Measurements from ENCODE around the gene ACP5.
"Not testable (repeated sequence)": the region's sequence is repeated elsewhere in the genome, so short reads cannot be mapped to it uniquely, and the experiment has no call there.

The ACP5 gene

GRCh38 chr19:11574689-11575088 lies 2.8 kb downstream of the ACP5 start:
- no peak for ATAC-seq
- no peak for TF ChIP-seq GLIS3 (CRISPR knock-in tag; IDR thresholded peaks at IDR 0.05)
- TF ChIP-seq ZNF8 (CRISPR knock-in tag; IDR thresholded peaks at IDR 0.05): no peak
- no peak for TF ChIP-seq TCF4 (CRISPR knock-in tag; IDR thresholded peaks at IDR 0.05; ENCODE audit: borderline replicate concordance)
- no peak for TF ChIP-seq ZNF70 (CRISPR knock-in tag; IDR thresholded peaks at IDR 0.05)
- TF ChIP-seq ZFP3 (CRISPR knock-in tag; IDR thresholded peaks at IDR 0.05): no peak
- no peak for TF ChIP-seq TOX (CRISPR knock-in tag; IDR thresholded peaks at IDR 0.05; ENCODE audit: borderline replicate concordance)
- TF ChIP-seq POU6F1 (CRISPR knock-in tag; IDR thresholded peaks at IDR 0.05; ENCODE audit: borderline replicate concordance, low read depth): no peak
- no peak for TF ChIP-seq TSHZ2 (CRISPR knock-in tag; IDR thresholded peaks at IDR 0.05)
- no peak for TF ChIP-seq ZC3H10 (CRISPR knock-in tag; IDR thresholded peaks at IDR 0.05)
- TF ChIP-seq CSDC2 (CRISPR knock-in tag; IDR thresholded peaks at IDR 0.05): no peak
- TF ChIP-seq ARNTL (CRISPR knock-in tag; IDR thresholded peaks at IDR 0.05; ENCODE audit: borderline replicate concordance, low read depth): no peak
- TF ChIP-seq PPARA (CRISPR knock-in tag; IDR thresholded peaks at IDR 0.05; ENCODE audit: borderline replicate concordance): no peak

- ATAC-seq: not testable (repeated sequence)
Observed at GRCh38 chr19:11573763-11574162, 3.7 kb downstream of the ACP5 start.

GRCh38 chr19:11573354-11573753 lies 4.1 kb downstream of the ACP5 start:
- ATAC-seq: not testable (repeated sequence)

DNA sequence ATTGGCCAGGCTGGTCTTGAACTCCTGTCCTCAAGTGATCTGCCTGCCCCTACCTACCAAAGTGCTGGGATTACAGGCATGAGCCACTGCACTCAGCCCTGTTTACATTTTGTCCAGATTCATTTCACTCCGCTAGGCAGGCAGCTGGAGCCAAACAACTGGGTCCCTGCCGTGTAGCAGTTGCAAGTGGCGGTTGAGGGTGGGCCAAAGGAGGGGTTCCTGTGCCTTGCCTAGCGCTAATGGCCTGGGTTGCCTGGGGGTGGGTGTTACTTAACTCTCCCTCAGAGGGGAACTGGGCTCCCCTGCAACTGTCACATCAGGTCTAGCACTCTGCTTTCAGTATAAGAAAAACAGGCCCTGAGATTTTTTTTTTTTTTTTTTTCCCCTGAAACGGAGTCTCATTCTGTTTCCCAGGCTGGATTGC lies 7.4 kb downstream of the ACP5 start:
- no peak for ATAC-seq
- TF ChIP-seq ZFP30 (CRISPR knock-in tag; IDR thresholded peaks at IDR 0.05) (no peak), GLIS3 (CRISPR knock-in tag; IDR thresholded peaks at IDR 0.05) (no peak), ZFP3 (CRISPR knock-in tag; IDR thresholded peaks at IDR 0.05) (no peak), ARNTL (CRISPR knock-in tag; IDR thresholded peaks at IDR 0.05; ENCODE audit: borderline replicate concordance, low read depth) (no peak), CREB5 (CRISPR knock-in tag; IDR thresholded peaks at IDR 0.05; ENCODE audit: low read depth) (no peak), PPARA (CRISPR knock-in tag; IDR thresholded peaks at IDR 0.05; ENCODE audit: borderline replicate concordance) (no peak), ZNF70 (CRISPR knock-in tag; IDR thresholded peaks at IDR 0.05) (no peak), ISL1 (CRISPR knock-in tag; IDR thresholded peaks at IDR 0.05) (no peak), BACH2 (CRISPR knock-in tag; IDR thresholded peaks at IDR 0.05; ENCODE audit: borderline replicate concordance) (no peak), TCF4 (CRISPR knock-in tag; IDR thresholded peaks at IDR 0.05; ENCODE audit: borderline replicate concordance) (no peak), ESRRG (CRISPR knock-in tag; IDR thresholded peaks at IDR 0.05) (no peak), TSHZ2 (CRISPR knock-in tag; IDR thresholded peaks at IDR 0.05) (no peak), OSR1 (CRISPR knock-in tag; IDR thresholded peaks at IDR 0.05) (no peak), ZC3H10 (CRISPR knock-in tag; IDR thresholded peaks at IDR 0.05) (no peak), POU6F1 (CRISPR knock-in tag; IDR thresholded peaks at IDR 0.05; ENCODE audit: borderline replicate concordance, low read depth) (no peak), ZNF565 (CRISPR knock-in tag; conservative IDR thresholded peaks at IDR 0.05; ENCODE audit: low read depth) (no peak), SNAI2 (CRISPR knock-in tag; IDR thresholded peaks at IDR 0.05) (no peak), ZNF8 (CRISPR knock-in tag; IDR thresholded peaks at IDR 0.05) (no peak)
- TF ChIP-seq, protein P1, sequence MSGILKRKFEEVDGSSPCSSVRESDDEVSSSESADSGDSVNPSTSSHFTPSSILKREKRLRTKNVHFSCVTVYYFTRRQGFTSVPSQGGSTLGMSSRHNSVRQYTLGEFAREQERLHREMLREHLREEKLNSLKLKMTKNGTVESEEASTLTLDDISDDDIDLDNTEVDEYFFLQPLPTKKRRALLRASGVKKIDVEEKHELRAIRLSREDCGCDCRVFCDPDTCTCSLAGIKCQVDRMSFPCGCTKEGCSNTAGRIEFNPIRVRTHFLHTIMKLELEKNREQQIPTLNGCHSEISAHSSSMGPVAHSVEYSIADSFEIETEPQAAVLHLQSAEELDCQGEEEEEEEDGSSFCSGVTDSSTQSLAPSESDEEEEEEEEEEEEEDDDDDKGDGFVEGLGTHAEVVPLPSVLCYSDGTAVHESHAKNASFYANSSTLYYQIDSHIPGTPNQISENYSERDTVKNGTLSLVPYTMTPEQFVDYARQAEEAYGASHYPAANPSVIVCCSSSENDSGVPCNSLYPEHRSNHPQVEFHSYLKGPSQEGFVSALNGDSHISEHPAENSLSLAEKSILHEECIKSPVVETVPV (CRISPR knock-in tag; IDR thresholded peaks at IDR 0.05): no peak
- TF ChIP-seq, protein P2, sequence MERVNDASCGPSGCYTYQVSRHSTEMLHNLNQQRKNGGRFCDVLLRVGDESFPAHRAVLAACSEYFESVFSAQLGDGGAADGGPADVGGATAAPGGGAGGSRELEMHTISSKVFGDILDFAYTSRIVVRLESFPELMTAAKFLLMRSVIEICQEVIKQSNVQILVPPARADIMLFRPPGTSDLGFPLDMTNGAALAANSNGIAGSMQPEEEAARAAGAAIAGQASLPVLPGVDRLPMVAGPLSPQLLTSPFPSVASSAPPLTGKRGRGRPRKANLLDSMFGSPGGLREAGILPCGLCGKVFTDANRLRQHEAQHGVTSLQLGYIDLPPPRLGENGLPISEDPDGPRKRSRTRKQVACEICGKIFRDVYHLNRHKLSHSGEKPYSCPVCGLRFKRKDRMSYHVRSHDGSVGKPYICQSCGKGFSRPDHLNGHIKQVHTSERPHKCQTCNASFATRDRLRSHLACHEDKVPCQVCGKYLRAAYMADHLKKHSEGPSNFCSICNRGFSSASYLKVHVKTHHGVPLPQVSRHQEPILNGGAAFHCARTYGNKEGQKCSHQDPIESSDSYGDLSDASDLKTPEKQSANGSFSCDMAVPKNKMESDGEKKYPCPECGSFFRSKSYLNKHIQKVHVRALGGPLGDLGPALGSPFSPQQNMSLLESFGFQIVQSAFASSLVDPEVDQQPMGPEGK (CRISPR knock-in tag; IDR thresholded peaks at IDR 0.05; ENCODE audit: borderline replicate concordance): no peak

Data from SK-N-SH treated with all-trans-retinoic acid at 6 μM for 48 hours (cell line).